ENCODE data around the gene ZNF384.

ZNF384 gene

DNA sequence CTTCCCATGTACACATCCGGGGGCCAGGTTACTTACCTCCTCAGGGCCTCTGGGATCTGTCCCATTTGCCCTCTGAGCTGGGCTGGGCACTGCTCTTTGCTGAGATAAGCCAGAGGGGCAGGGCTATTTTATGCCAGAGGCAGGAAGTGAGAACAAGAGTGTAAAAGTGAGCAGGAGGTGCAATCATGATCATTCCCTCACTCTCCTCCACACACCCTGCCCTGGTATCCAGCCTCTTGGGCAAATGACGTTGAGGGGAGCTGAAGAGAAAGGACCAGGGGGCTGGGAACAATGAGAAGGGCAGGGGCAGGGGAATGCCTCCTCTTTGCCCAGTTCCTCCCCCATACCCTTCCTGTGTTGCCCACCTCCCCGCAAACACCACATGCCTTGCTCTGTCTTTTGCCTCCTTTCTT lies 57.6 kb downstream of the ZNF384 start:
- peak overlapping the region in 1 of 7 experiments; percentile 35 for H3K4me3 ChIP-seq (ENCODE audit: control insufficient read depth in 1 of 7, extremely low read depth in 1 of 7, insufficient read depth in 4 of 7, low read depth in 2 of 7, low read length in 6 of 7)
- POLR2A ChIA-PET, result no interaction called here
- no peak for DNase-seq
- 100% methylated on average over 3 of the region's 3 CpGs for WGBS (ENCODE audit: insufficient coverage)
- CTCF ChIA-PET, result interaction anchor here (0.7 to 4.5 kb wide), 4 partner anchors 10 to 198 kb away, joined by 3 to 51 read pairs (median 3); no protein-coding TSS in a partner anchor
- no peaks in the 10 kb centered on the region for H3K9me3 ChIP-seq (ENCODE audit: control extremely low read depth in 1 of 5, control insufficient read depth in 4 of 5, insufficient read depth in 2 of 5, low read depth in 1 of 5, low read length in 4 of 5)
- no peak overlapping the region for H3K27ac ChIP-seq (ENCODE audit: insufficient read depth in 1 of 2, low read depth in 1 of 2, low read length in 2 of 2, poor library complexity in 1 of 2, severe bottlenecking in 2 of 2)
- H3K27me3 ChIP-seq (replicated peaks in 2 of 5; ENCODE audit: control insufficient read depth in 4 of 5, insufficient read depth in 5 of 5, low read length in 4 of 5), result no peaks in the 10 kb centered on the region
- peaks cover 8 to 44% (median 40%) of the 10 kb centered on the region in 4 experiments for H3K4me1 ChIP-seq (ENCODE audit: control extremely low read depth in 1 of 4, control insufficient read depth in 4 of 4, insufficient read depth in 4 of 4, low read length in 3 of 4)
- H3K36me3 ChIP-seq (ENCODE audit: control insufficient read depth in 4 of 4, insufficient read depth in 4 of 4, low read length in 3 of 4), result no peaks in the 10 kb centered on the region

DNA sequence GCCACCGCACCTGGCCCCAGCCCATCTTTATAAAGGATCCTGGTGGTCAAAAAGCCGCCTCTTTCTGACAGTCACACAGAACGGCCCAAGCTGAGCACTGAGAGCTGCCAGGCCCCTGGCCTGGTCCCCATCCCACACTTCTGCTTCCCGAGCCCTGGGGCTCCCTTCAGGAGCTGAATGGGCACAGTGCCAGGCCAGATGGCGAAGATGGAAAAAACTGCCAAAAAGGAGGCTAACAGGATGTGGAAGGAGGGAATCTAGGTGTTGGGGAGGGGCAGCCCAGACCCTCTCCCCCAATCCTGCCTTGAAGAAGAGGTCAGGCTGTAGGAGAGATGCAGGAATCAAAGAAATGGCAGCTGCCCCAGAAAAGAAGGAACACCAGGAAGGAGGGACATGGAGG lies 58.4 kb downstream of the ZNF384 start:
- Histone ChIP-seq H3K27ac (ENCODE audit: insufficient read depth in 1 of 2, low read depth in 1 of 2, low read length in 2 of 2, poor library complexity in 1 of 2, severe bottlenecking in 2 of 2) (no peak overlapping the region), H3K9me3 (ENCODE audit: control extremely low read depth in 1 of 5, control insufficient read depth in 4 of 5, insufficient read depth in 2 of 5, low read depth in 1 of 5, low read length in 4 of 5) (no peaks in the 10 kb centered on the region), H3K4me3 (ENCODE audit: control insufficient read depth in 1 of 7, extremely low read depth in 1 of 7, insufficient read depth in 4 of 7, low read depth in 2 of 7, low read length in 6 of 7) (no peak overlapping the region), H3K27me3 (replicated peaks in 2 of 5; ENCODE audit: control insufficient read depth in 4 of 5, insufficient read depth in 5 of 5, low read length in 4 of 5) (no peaks in the 10 kb centered on the region), H3K4me1 (ENCODE audit: control extremely low read depth in 1 of 4, control insufficient read depth in 4 of 4, insufficient read depth in 4 of 4, low read length in 3 of 4) (peaks cover 7 to 37% (median 32%) of the 10 kb centered on the region in 4 experiments), H3K36me3 (ENCODE audit: control insufficient read depth in 4 of 4, insufficient read depth in 4 of 4, low read length in 3 of 4) (no peaks in the 10 kb centered on the region)
- ChIA-PET CTCF (interaction anchor here (0.7 to 4.5 kb wide), 3 partner anchors 9 to 195 kb away, joined by 3 to 51 read pairs (median 4); no protein-coding TSS in a partner anchor), POLR2A (interaction anchor here (0.6 kb wide), 1 partner anchor 890 kb away, joined by 4 read pairs; no protein-coding TSS in a partner anchor)
- no peak for DNase-seq
- 76% methylated on average over 2 of the region's 5 CpGs for WGBS (ENCODE audit: insufficient coverage)

- H3K36me3 ChIP-seq (ENCODE audit: control insufficient read depth in 4 of 4, insufficient read depth in 4 of 4, low read length in 3 of 4), result no peaks in the 10 kb centered on the region
- H3K27me3 ChIP-seq (replicated peaks in 2 of 5; ENCODE audit: control insufficient read depth in 4 of 5, insufficient read depth in 5 of 5, low read length in 4 of 5), result no peaks in the 10 kb centered on the region
- peaks cover 7 to 28% (median 21%) of the 10 kb centered on the region in 4 experiments for H3K4me1 ChIP-seq (ENCODE audit: control extremely low read depth in 1 of 4, control insufficient read depth in 4 of 4, insufficient read depth in 4 of 4, low read length in 3 of 4)
- ChIA-PET CTCF (interaction anchor here (1.0 to 1.1 kb wide), 3 partner anchors 8 to 61 kb away, joined by 3 to 4 read pairs (median 3); no protein-coding TSS in a partner anchor), POLR2A (no interaction called here)
- H3K4me3 ChIP-seq (ENCODE audit: control insufficient read depth in 1 of 7, extremely low read depth in 1 of 7, insufficient read depth in 4 of 7, low read depth in 2 of 7, low read length in 6 of 7), result peak overlapping the region in 1 of 7 experiments; percentile 16
- H3K27ac ChIP-seq (ENCODE audit: insufficient read depth in 1 of 2, low read depth in 1 of 2, low read length in 2 of 2, poor library complexity in 1 of 2, severe bottlenecking in 2 of 2), result no peak overlapping the region
- no peaks in the 10 kb centered on the region for H3K9me3 ChIP-seq (ENCODE audit: control extremely low read depth in 1 of 5, control insufficient read depth in 4 of 5, insufficient read depth in 2 of 5, low read depth in 1 of 5, low read length in 4 of 5)
- WGBS (ENCODE audit: insufficient coverage), result 58% methylated on average over 2 of the region's 7 CpGs
- peak in 1 of 3 donors; percentile 65 for DNase-seq
Measured at GRCh38 chr12:6627616-6628015, 61.6 kb downstream of the ZNF384 start.

GRCh38 chr12:6626654-6627283 lies 62.4 kb downstream of the ZNF384 start:
- 98% methylated on average over 8 of the region's 8 CpGs for WGBS (ENCODE audit: insufficient coverage)
- H3K9me3 ChIP-seq (ENCODE audit: control extremely low read depth in 1 of 5, control insufficient read depth in 4 of 5, insufficient read depth in 2 of 5, low read depth in 1 of 5, low read length in 4 of 5), result no peaks in the 10 kb centered on the region
- H3K4me3 ChIP-seq (ENCODE audit: control insufficient read depth in 1 of 7, extremely low read depth in 1 of 7, insufficient read depth in 4 of 7, low read depth in 2 of 7, low read length in 6 of 7), result no peak overlapping the region
- H3K27ac ChIP-seq (ENCODE audit: insufficient read depth in 1 of 2, low read depth in 1 of 2, low read length in 2 of 2, poor library complexity in 1 of 2, severe bottlenecking in 2 of 2), result no peak overlapping the region
- ChIA-PET POLR2A (no interaction called here), CTCF (no interaction called here)
- no peak for DNase-seq
- no peaks in the 10 kb centered on the region for H3K27me3 ChIP-seq (replicated peaks in 2 of 5; ENCODE audit: control insufficient read depth in 4 of 5, insufficient read depth in 5 of 5, low read length in 4 of 5)
- peaks cover 4 to 20% (median 13%) of the 10 kb centered on the region in 4 experiments for H3K4me1 ChIP-seq (ENCODE audit: control extremely low read depth in 1 of 4, control insufficient read depth in 4 of 4, insufficient read depth in 4 of 4, low read length in 3 of 4)
- no peaks in the 10 kb centered on the region for H3K36me3 ChIP-seq (ENCODE audit: control insufficient read depth in 4 of 4, insufficient read depth in 4 of 4, low read length in 3 of 4)

GRCh38 chr12:6620885-6621274 lies 68.3 kb downstream of the ZNF384 start:
- CTCF ChIA-PET, result interaction anchor here (0.7 to 7.8 kb wide), 29 partner anchors 8 to 213 kb away, joined by 3 to 69 read pairs (median 4); partner anchors contain the start of genes ACRBP, LPAR5, MLF2 and ZNF384
- DNase-seq, result no peak
- no peak overlapping the region for H3K27ac ChIP-seq (ENCODE audit: insufficient read depth in 1 of 2, low read depth in 1 of 2, low read length in 2 of 2, poor library complexity in 1 of 2, severe bottlenecking in 2 of 2)
- peak overlapping the region in 3 of 7 experiments; percentile 14 to 54 (median 48) for H3K4me3 ChIP-seq (ENCODE audit: control insufficient read depth in 1 of 7, extremely low read depth in 1 of 7, insufficient read depth in 4 of 7, low read depth in 2 of 7, low read length in 6 of 7)
- no peaks in the 10 kb centered on the region for H3K27me3 ChIP-seq (replicated peaks in 2 of 5; ENCODE audit: control insufficient read depth in 4 of 5, insufficient read depth in 5 of 5, low read length in 4 of 5)
- WGBS (ENCODE audit: insufficient coverage), result 91% methylated on average over 28 of the region's 29 CpGs
- no peaks in the 10 kb centered on the region for H3K9me3 ChIP-seq (ENCODE audit: control extremely low read depth in 1 of 5, control insufficient read depth in 4 of 5, insufficient read depth in 2 of 5, low read depth in 1 of 5, low read length in 4 of 5)
- peaks cover 4 to 31% (median 25%) of the 10 kb centered on the region in 4 experiments for H3K4me1 ChIP-seq (ENCODE audit: control extremely low read depth in 1 of 4, control insufficient read depth in 4 of 4, insufficient read depth in 4 of 4, low read length in 3 of 4)
- H3K36me3 ChIP-seq (ENCODE audit: control insufficient read depth in 4 of 4, insufficient read depth in 4 of 4, low read length in 3 of 4), result no peaks in the 10 kb centered on the region
- POLR2A ChIA-PET, result interaction anchor here (0.5 to 1.0 kb wide), 6 partner anchors 8 to 69 kb away, joined by 3 read pairs; no protein-coding TSS in a partner anchor

- ChIA-PET CTCF (interaction anchor here (0.6 to 7.8 kb wide), 33 partner anchors 8 to 213 kb away, joined by 3 to 69 read pairs (median 4); partner anchors contain the start of genes ACRBP, LPAR5, MLF2 and ZNF384), POLR2A (interaction anchor here (0.5 to 0.6 kb wide), 2 partner anchors 41 to 43 kb away, joined by 3 read pairs; no protein-coding TSS in a partner anchor)
- peaks cover 4 to 34% (median 30%) of the 10 kb centered on the region in 4 experiments for H3K4me1 ChIP-seq (ENCODE audit: control extremely low read depth in 1 of 4, control insufficient read depth in 4 of 4, insufficient read depth in 4 of 4, low read length in 3 of 4)
- no peak overlapping the region for H3K27ac ChIP-seq (ENCODE audit: insufficient read depth in 1 of 2, low read depth in 1 of 2, low read length in 2 of 2, poor library complexity in 1 of 2, severe bottlenecking in 2 of 2)
- no peaks in the 10 kb centered on the region for H3K36me3 ChIP-seq (ENCODE audit: control insufficient read depth in 4 of 4, insufficient read depth in 4 of 4, low read length in 3 of 4)
- peak; percentile 75 to 82 (median 80) for DNase-seq
- peak overlapping the region in 3 of 7 experiments; percentile 14 to 54 (median 48) for H3K4me3 ChIP-seq (ENCODE audit: control insufficient read depth in 1 of 7, extremely low read depth in 1 of 7, insufficient read depth in 4 of 7, low read depth in 2 of 7, low read length in 6 of 7)
- no peaks in the 10 kb centered on the region for H3K9me3 ChIP-seq (ENCODE audit: control extremely low read depth in 1 of 5, control insufficient read depth in 4 of 5, insufficient read depth in 2 of 5, low read depth in 1 of 5, low read length in 4 of 5)
- WGBS (ENCODE audit: insufficient coverage), result 48% methylated on average over 84 of the region's 88 CpGs
- H3K27me3 ChIP-seq (replicated peaks in 2 of 5; ENCODE audit: control insufficient read depth in 4 of 5, insufficient read depth in 5 of 5, low read length in 4 of 5), result no peaks in the 10 kb centered on the region
Measured at GRCh38 chr12:6620137-6620884, 68.9 kb downstream of the ZNF384 start.
